Measurements from ENCODE around the gene ZXDB. TPM values are rescaled to one million over a fixed set of nuclear protein-coding genes. Genes with fewer than 3 reads are reported as not detected.

Gene ZXDB
- total RNA-seq, 1 experiment from 2014 or later = 11.9 TPM

DNA sequence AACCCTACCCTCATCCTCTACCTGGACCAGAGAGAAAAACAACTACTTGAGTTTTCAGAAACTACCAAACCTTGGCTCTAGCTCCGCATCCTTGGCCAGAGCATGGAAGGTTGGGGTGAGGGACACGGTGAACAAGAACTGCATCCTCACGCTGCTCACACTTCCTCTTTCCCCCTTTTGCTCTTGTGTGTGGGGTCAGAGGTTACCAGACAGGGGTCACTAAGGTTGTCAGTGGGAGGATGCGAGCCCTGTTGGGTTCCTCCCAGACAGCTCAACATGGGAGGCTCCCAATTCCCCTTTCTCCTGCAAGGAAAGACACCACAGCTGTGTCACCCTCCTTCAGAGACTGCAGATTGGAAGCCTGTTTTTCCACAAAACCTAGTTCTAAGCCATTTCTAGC is 5.5 kb upstream of the ZXDB start:
- H3K9ac ChIP-seq (ENCODE audit: extremely low read depth, insufficient read length, low read length) = no peak overlapping the region
- no peaks in the 10 kb centered on the region for H3K79me2 ChIP-seq (ENCODE audit: insufficient read depth, low read length)
- no peaks in the 10 kb centered on the region for H3K23me2 ChIP-seq (ENCODE audit: insufficient read length, low read depth, low read length, poor library complexity, severe bottlenecking)
- H4K5ac ChIP-seq (ENCODE audit: insufficient read length, low read depth, low read length) = no peak overlapping the region
- no peak overlapping the region for H3K56ac ChIP-seq (ENCODE audit: insufficient read length, low read depth, low read length)
- H3K4me1 ChIP-seq (ENCODE audit: insufficient read depth, low read length) = no peaks in the 10 kb centered on the region
- TF ChIP-seq, protein P1, sequence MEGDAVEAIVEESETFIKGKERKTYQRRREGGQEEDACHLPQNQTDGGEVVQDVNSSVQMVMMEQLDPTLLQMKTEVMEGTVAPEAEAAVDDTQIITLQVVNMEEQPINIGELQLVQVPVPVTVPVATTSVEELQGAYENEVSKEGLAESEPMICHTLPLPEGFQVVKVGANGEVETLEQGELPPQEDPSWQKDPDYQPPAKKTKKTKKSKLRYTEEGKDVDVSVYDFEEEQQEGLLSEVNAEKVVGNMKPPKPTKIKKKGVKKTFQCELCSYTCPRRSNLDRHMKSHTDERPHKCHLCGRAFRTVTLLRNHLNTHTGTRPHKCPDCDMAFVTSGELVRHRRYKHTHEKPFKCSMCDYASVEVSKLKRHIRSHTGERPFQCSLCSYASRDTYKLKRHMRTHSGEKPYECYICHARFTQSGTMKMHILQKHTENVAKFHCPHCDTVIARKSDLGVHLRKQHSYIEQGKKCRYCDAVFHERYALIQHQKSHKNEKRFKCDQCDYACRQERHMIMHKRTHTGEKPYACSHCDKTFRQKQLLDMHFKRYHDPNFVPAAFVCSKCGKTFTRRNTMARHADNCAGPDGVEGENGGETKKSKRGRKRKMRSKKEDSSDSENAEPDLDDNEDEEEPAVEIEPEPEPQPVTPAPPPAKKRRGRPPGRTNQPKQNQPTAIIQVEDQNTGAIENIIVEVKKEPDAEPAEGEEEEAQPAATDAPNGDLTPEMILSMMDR (conservative IDR thresholded peaks at IDR 0.05) = no peak
- no peaks in the 10 kb centered on the region for H3K27me3 ChIP-seq (ENCODE audit: insufficient read depth, low read length)
- H3K4me2 ChIP-seq (ENCODE audit: insufficient read depth, insufficient read length, low read length) = no peak overlapping the region
- no peak overlapping the region for H2BK120ac ChIP-seq (ENCODE audit: low read depth, low read length, poor library complexity, severe bottlenecking)
- peaks cover 34% of the 10 kb centered on the region for H3K9me3 ChIP-seq (ENCODE audit: control insufficient read depth, low read depth, low read length)
- no peak overlapping the region for H3K23ac ChIP-seq (ENCODE audit: insufficient read length, low read depth, low read length)
- H2BK15ac ChIP-seq (ENCODE audit: low read depth, low read length) = no peak overlapping the region
- H4K8ac ChIP-seq (replicated peaks; ENCODE audit: insufficient read length, low read depth, low read length) = no peak overlapping the region
- Mint-ChIP-seq H3K36me3 (ENCODE audit: insufficient read depth in 1 of 3, low read depth in 3 of 3) (no peaks in the 10 kb centered on the region; a peak in 1 of 7 replicates), H3K27ac (no peak overlapping the region), H3K9me3 (peaks cover 69 to 83% of the 10 kb centered on the region in 2 experiments), H3K4me3 (no peak overlapping the region), H3K4me1 (peaks cover 4 to 6% of the 10 kb centered on the region in 2 experiments; a peak in 3 of 4 replicates), H3K27me3 (ENCODE audit: low read depth) (no peaks in the 10 kb centered on the region; the same call in 1 of the 2 replicates)
- H2AFZ ChIP-seq (ENCODE audit: low read length) = no peak overlapping the region
- no peak overlapping the region for H2BK20ac ChIP-seq (ENCODE audit: low read depth, low read length, poor library complexity, severe bottlenecking)
- no CpG with 5 or more reads among the region's 4 CpGs for WGBS (ENCODE audit: extremely low coverage, insufficient read length, low lambda C conversion rate)
- H3T11ph ChIP-seq (ENCODE audit: low read length) = no peak overlapping the region
- no peaks in the 10 kb centered on the region for H4K20me1 ChIP-seq (ENCODE audit: control insufficient read depth, insufficient read depth, insufficient read length)
- no peaks in the 10 kb centered on the region for H3K79me1 ChIP-seq (ENCODE audit: insufficient read depth, low read depth, low read length, poor library complexity, severe bottlenecking)
- H3K27ac ChIP-seq (ENCODE audit: insufficient read length, low read depth, low read length) = no peak overlapping the region
- no peak overlapping the region for H4K91ac ChIP-seq (ENCODE audit: insufficient read length, low read depth, low read length)
- H2AK5ac ChIP-seq (ENCODE audit: insufficient read length, low read length) = no peak overlapping the region
- DNase-seq = no peak
- H3K4ac ChIP-seq (ENCODE audit: low read depth, low read length) = no peak overlapping the region
- no peak overlapping the region for H3K18ac ChIP-seq (ENCODE audit: insufficient read length, low read depth, low read length)
- H3K14ac ChIP-seq (ENCODE audit: insufficient read depth, low read length) = no peak overlapping the region
- no peak overlapping the region for H2BK12ac ChIP-seq (ENCODE audit: insufficient read length, low read depth, low read length)
- H2BK5ac ChIP-seq (ENCODE audit: insufficient read length, low read length) = no peak overlapping the region

All from H9 (cell line).